Cardiac atrium fibroblast (primary cell): ENCODE results near the gene MAGEE1. TPM values are rescaled to one million over a fixed set of nuclear protein-coding genes. Genes with fewer than 3 reads are reported as not detected.

ENCODE experiments used
- total RNA-seq: library from RNA; depleted of rRNA; stranded (reverse); fragments of >200 nt; gene quantifications from 2 replicates; pipeline ENCODE4 v1.2.3, GENCODE V29; 2015

MAGEE1 gene, protein sequence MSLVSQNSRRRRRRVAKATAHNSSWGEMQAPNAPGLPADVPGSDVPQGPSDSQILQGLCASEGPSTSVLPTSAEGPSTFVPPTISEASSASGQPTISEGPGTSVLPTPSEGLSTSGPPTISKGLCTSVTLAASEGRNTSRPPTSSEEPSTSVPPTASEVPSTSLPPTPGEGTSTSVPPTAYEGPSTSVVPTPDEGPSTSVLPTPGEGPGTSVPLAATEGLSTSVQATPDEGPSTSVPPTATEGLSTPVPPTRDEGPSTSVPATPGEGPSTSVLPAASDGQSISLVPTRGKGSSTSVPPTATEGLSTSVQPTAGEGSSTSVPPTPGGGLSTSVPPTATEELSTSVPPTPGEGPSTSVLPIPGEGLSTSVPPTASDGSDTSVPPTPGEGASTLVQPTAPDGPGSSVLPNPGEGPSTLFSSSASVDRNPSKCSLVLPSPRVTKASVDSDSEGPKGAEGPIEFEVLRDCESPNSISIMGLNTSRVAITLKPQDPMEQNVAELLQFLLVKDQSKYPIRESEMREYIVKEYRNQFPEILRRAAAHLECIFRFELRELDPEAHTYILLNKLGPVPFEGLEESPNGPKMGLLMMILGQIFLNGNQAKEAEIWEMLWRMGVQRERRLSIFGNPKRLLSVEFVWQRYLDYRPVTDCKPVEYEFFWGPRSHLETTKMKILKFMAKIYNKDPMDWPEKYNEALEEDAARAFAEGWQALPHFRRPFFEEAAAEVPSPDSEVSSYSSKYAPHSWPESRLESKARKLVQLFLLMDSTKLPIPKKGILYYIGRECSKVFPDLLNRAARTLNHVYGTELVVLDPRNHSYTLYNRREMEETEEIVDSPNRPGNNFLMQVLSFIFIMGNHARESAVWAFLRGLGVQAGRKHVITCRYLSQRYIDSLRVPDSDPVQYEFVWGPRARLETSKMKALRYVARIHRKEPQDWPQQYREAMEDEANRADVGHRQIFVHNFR
- 0.65 and 1.1 TPM in 2 replicates for total RNA-seq

GRCh38 chrX:76427560-76428242 lies at the start of gene MAGEE1:
Gene MAGEE1 (plus strand): TSS chrX:76427710. CDS start chrX:76427931, 221 bp downstream.

